GM12892 (cell line): ENCODE data around the gene KIF5C.

Experiments
- POLR2A ChIP-seq: IDR thresholded peaks from 2 replicates; pipeline ENCODE4 v1.6.1; 2011; ENCODE audit warnings: low read depth, low read length, control low read depth
- POLR2AphosphoS5 ChIP-seq: IDR thresholded peaks from 2 replicates; pipeline ENCODE4 v1.6.1; 2011; ENCODE audit warnings: low read depth, low read length, control low read depth
- TAF1 ChIP-seq: IDR thresholded peaks from 2 replicates; pipeline ENCODE4 v1.6.1; 2011; ENCODE audit warnings: low read depth, mild to moderate bottlenecking, control low read depth, low read length, borderline replicate concordance

DNA sequence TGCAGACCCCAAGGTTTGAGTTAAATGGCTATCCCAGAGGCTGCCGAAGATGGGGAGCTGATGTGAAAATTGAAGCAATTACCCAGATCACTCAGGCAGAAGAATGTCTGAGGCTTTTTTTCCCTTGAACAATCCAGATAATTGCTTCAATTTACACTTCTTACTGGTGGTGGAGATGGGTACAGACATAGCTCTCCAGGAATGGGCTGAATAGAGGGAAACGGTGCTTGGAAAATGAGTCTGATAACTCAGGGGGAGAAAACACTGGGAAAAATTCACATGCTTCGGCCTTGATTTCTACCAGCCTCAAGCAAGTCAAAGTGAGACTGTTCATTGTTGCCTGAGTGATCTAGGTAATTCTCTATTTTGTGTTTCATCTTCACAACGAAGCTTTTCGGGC, 9.5 kb upstream of the KIF5C start:
- TF ChIP-seq TAF1 (no peak), POLR2AphosphoS5 (no peak), POLR2A (no peak)
